ENCODE measurements around the gene FAM163A.
A peak's percentile ranks its signal among the peaks of the same experiment; 100 is the strongest.

The FAM163A gene

DNA sequence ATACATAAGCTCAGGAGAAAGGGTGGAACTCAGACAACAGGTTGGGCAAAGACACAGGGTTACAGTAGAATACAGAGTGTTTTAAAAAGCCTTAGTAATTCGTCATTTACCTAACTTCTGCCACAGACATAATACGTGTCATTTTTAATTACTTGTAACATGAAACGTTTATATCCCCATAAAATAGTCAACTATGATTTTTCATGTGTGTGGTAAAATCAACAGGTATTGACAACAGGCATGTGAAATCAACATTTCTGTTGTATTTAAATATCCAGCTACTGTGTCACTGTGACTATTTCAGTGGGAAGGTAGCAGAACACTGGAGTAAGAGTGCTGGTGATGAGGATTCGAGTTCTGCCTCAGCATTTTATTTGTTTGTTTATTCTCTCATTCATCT is 5.7 kb downstream of the FAM163A start:
- TF ChIP-seq, protein P1, sequence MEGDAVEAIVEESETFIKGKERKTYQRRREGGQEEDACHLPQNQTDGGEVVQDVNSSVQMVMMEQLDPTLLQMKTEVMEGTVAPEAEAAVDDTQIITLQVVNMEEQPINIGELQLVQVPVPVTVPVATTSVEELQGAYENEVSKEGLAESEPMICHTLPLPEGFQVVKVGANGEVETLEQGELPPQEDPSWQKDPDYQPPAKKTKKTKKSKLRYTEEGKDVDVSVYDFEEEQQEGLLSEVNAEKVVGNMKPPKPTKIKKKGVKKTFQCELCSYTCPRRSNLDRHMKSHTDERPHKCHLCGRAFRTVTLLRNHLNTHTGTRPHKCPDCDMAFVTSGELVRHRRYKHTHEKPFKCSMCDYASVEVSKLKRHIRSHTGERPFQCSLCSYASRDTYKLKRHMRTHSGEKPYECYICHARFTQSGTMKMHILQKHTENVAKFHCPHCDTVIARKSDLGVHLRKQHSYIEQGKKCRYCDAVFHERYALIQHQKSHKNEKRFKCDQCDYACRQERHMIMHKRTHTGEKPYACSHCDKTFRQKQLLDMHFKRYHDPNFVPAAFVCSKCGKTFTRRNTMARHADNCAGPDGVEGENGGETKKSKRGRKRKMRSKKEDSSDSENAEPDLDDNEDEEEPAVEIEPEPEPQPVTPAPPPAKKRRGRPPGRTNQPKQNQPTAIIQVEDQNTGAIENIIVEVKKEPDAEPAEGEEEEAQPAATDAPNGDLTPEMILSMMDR (conservative IDR thresholded peaks at IDR 0.05; ENCODE audit: low read depth, low read length) = no peak
- no peak overlapping the region for H3K4me3 ChIP-seq (ENCODE audit: low read length)
- no peak for DNase-seq (ENCODE audit: low read depth)

DNA sequence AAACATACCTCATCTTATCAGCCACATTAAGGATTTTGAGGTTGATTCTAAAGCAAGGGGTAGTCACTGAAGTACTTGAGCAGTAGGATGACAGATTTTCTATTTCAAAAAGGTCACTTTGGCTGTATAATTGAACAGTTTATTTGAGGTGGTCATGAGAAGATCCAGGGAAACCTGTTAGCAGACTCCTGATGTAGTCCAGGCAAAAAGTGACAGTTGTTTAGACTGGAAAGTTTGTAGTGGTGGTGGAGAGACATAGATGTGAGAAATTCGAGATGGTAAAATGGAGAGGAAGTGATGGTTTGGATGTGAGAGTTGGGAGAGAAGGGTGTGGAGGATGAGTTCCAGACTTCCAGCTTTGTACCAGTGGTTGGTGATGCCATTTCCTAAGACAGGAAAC is 7.5 kb downstream of the FAM163A start:
- no peak for DNase-seq (ENCODE audit: low read depth)
- H3K4me3 ChIP-seq (ENCODE audit: low read length) = no peak overlapping the region
- TF ChIP-seq, protein P1 (conservative IDR thresholded peaks at IDR 0.05; ENCODE audit: low read depth, low read length) = no peak

DNA sequence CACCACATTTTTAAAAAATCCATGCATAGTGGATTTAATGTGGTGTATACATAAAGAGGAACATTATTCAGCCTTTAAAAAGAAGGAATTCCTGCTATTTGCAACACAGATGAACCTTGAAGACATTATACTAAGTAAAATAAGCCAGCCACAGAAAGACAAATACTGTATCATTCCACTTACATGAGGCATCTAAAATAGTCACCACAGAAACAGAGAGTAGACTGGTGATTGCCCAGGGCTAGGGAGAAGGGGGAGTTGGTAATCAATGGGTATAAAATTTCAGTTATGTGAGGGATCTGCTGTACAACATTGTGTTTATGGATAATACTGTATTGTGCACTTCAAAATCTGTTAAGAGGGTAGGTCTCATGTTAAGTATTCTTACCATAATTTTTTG is 10.0 kb downstream of the FAM163A start:
- DNase-seq (ENCODE audit: low read depth) = no peak
- TF ChIP-seq, protein P1 (conservative IDR thresholded peaks at IDR 0.05; ENCODE audit: low read depth, low read length) = no peak

DNA sequence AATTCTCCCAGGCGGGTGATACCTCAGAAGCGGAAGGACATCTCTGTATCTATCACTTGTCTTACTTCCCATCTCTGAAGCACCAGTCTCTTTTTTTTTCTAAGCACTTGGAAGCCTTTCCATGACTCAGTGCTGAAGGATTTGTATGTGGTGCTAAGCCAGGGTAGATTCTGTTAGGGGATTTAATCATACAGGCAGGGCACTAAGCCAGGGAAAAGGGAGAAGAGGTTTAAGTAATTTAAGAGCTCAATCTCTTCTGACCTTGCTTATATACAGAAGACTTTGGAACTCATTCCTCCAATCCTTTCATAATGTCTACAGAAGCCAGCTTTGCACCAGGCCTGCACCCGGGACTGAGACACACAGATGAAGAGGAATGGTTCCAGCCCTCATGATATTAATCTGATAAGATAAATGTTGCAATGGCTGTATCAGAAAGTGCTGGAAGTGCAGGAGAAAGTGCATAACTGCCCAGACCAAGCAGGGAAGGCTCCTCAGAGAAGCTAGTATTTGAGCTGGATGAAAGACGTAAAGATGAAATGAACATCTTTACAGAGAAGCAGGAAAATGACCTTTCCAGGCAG is 11.0 kb downstream of the FAM163A start:
- peak; percentile 89 for DNase-seq (ENCODE audit: low read depth)
- H3K4me3 ChIP-seq (ENCODE audit: low read length) = no peak overlapping the region
- TF ChIP-seq, protein P1 (conservative IDR thresholded peaks at IDR 0.05; ENCODE audit: low read depth, low read length) = no peak

More for the DNA sequence above, 10.0 kb downstream of the FAM163A start:
- no peak overlapping the region for H3K4me3 ChIP-seq (ENCODE audit: low read length)

DNA sequence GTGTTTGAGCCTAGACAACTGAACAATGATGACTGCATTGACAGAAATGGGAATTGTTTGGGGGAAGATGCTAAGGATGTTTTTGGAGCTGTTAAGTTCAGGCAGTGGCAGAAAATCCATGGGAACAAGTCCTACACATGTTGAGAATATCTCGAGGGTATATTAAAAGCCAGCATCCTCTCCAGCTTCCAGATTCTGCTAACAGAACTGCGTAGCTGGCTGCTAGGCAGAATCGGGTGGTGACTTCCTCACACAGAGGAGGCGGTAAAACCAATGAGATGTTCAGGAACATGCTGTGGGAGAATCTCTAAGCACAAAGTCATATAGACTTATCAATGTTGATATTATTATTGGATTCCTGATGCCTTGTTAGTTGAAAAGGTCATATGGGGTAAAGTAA is 14.8 kb downstream of the FAM163A start:
- no peak for DNase-seq (ENCODE audit: low read depth)
- TF ChIP-seq, protein P1 (conservative IDR thresholded peaks at IDR 0.05; ENCODE audit: low read depth, low read length) = no peak
- H3K4me3 ChIP-seq (ENCODE audit: low read length) = no peak overlapping the region

DNA sequence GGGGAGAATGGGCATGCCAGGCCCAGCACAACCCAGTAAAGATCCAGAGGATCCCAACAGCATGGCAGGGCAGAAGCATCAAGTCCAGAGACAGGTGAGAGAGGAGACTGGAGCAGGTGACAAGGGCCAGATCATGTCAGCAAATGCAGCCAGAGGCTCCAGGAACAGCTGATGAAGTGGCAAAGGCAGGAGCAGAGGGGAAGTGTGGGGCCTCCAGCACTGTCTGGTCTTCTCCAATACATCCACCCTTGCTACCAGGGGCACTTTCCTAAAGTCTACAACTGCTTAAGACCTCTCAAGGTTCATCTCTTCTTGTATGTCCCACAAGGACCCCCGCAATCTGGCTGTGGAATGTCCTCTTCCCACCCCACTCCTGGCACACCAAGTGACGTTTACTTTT is 17.4 kb downstream of the FAM163A start:
- DNase-seq (ENCODE audit: low read depth) = no peak
- TF ChIP-seq, protein P1 (conservative IDR thresholded peaks at IDR 0.05; ENCODE audit: low read depth, low read length) = no peak
- no peak overlapping the region for H3K4me3 ChIP-seq (ENCODE audit: low read length)

DNA sequence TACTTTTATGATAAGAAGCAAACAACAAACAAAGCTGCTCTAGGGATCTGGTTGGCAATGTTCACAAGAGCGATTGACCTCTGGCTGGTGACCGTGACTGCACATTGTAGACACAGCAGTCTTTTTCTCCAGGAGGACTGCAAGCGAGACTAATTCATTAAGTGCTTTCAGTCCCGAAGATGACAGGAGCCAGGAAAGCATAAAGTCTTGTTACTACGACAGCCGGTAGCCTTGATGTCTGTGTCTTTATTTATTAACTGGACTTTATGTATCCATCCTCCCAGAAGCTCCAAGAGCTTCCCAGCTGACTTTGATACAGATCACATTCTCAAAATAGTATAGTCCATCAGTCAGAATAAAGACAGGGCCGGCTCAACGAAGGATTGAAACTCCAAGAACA is 18.2 kb downstream of the FAM163A start:
- no peak for DNase-seq (ENCODE audit: low read depth)
- TF ChIP-seq, protein P1 (conservative IDR thresholded peaks at IDR 0.05; ENCODE audit: low read depth, low read length) = no peak
- no peak overlapping the region for H3K4me3 ChIP-seq (ENCODE audit: low read length)
